PC-9 (cell line): ENCODE data around the gene SBF2. TPM values are rescaled to one million over a fixed set of nuclear protein-coding genes. Genes with fewer than 3 reads are reported as not detected.

Experiments used
- BruUV-seq: library from RNA; stranded (reverse); fragments of 400-500 nt; replicated peaks from 2 replicates; lab custom pipeline; 2021; lab: Mats Ljungman, UMichigan
- CTCF ChIA-PET: fragments of 300-600 bp; sonication (Branson Sonifier 250); formaldehyde crosslinking; loops from one replicate; lab custom pipeline; 2022; ENCODE audit warnings: antibody characterized with exemption; lab: Charles Lee
- POLR2A ChIA-PET: fragments of 300-600 bp; sonication (Branson Sonifier 250); formaldehyde crosslinking; loops from one replicate; lab custom pipeline; 2022; ENCODE audit warnings: antibody characterized with exemption; ENCODE audit not compliant: unreplicated experiment; lab: Charles Lee
- DNase-seq, 2 experiments: peaks; one replicate each; pipeline versions ENCODE4 v3.0.0 to v3.0.0-alpha.2; 2015 to 2022; ENCODE audit warnings: mixed read lengths in 1 of 2
- H2AFZ ChIP-seq: fragments of 200-600 bp; sonication (generic); 2 replicates; pipeline ENCODE4 v1.8.1; 2017; ENCODE audit warnings: antibody characterized with exemption
- H3F3A ChIP-seq: fragments of 200-600 bp; sonication (generic); 2 replicates; pipeline ENCODE4 v1.8.1; 2017; ENCODE audit warnings: antibody characterized with exemption, mild to moderate bottlenecking, low read depth; ENCODE audit not compliant: insufficient read depth
- H3K27ac ChIP-seq: fragments of 200-600 bp; sonication (generic); 2 replicates; pipeline ENCODE4 v1.6.1; 2016; ENCODE audit warnings: mixed run types
- H3K27me3 ChIP-seq: fragments of 200-600 bp; sonication (generic); 2 replicates; pipeline ENCODE4 v1.6.1; 2016; ENCODE audit warnings: low read depth, mixed run types; ENCODE audit not compliant: insufficient read depth
- H3K36me3 ChIP-seq: fragments of 200-600 bp; sonication (generic); 2 replicates; pipeline ENCODE4 v1.6.1; 2016; ENCODE audit warnings: low read depth, mixed run types
- H3K4me1 ChIP-seq: fragments of 200-600 bp; sonication (generic); replicated peaks from 2 replicates; pipeline ENCODE4 v1.6.1; 2016; ENCODE audit warnings: mixed run types; ENCODE audit not compliant: insufficient read depth
- H3K4me2 ChIP-seq: fragments of 200-600 bp; sonication (generic); 2 replicates; pipeline ENCODE4 v1.6.1; 2017; ENCODE audit warnings: mixed run types
- H3K4me3 ChIP-seq: fragments of 200-600 bp; sonication (generic); 2 replicates; pipeline ENCODE4 v1.6.1; 2016; ENCODE audit warnings: mixed run types
- H3K79me2 ChIP-seq: fragments of 200-600 bp; sonication (generic); 2 replicates; pipeline ENCODE4 v1.6.1; 2017; ENCODE audit warnings: low read depth, mixed run types
- H3K9me2 ChIP-seq: fragments of 200-600 bp; sonication (generic); 2 replicates; pipeline ENCODE4 v1.8.1; 2017; ENCODE audit warnings: mild to moderate bottlenecking; ENCODE audit not compliant: insufficient read depth
- H3K9me3 ChIP-seq: fragments of 200-600 bp; sonication (generic); 2 replicates; pipeline ENCODE4 v1.8.1; 2016; ENCODE audit warnings: low read depth; ENCODE audit not compliant: insufficient read depth
- H4K20me1 ChIP-seq: fragments of 200-600 bp; sonication (generic); 2 replicates; pipeline ENCODE4 v1.8.1; 2017; ENCODE audit not compliant: insufficient read depth
- EZH2 ChIP-seq: fragments of 200-600 bp; sonication (generic); IDR thresholded peaks from 2 replicates; pipeline ENCODE4 v1.8.0; 2017; ENCODE audit warnings: antibody characterized with exemption, low read depth
- intact Hi-C: fragments of 100-400 bp; cut with micrococcal nuclease; formaldehyde crosslinking; loops from one replicate; pipeline ENCODE4 v1.10.0; 2022; ENCODE audit not compliant: unreplicated experiment
- total RNA-seq: library from RNA; stranded (reverse); gene quantifications from 2 replicates; pipeline ENCODE4 v1.2.3, GENCODE V29; 2021
- TF ChIP-seq, protein P1 (sequence below): fragments of 200-600 bp; sonication (generic); conservative IDR thresholded peaks from 2 replicates; pipeline ENCODE4 v1.6.1; 2017; ENCODE audit warnings: mixed run types, antibody characterized with exemption, mild to moderate bottlenecking, moderate library complexity

The SBF2 gene
- total RNA-seq, 1 experiment from 2014 or later: 18.6 TPM

DNA sequence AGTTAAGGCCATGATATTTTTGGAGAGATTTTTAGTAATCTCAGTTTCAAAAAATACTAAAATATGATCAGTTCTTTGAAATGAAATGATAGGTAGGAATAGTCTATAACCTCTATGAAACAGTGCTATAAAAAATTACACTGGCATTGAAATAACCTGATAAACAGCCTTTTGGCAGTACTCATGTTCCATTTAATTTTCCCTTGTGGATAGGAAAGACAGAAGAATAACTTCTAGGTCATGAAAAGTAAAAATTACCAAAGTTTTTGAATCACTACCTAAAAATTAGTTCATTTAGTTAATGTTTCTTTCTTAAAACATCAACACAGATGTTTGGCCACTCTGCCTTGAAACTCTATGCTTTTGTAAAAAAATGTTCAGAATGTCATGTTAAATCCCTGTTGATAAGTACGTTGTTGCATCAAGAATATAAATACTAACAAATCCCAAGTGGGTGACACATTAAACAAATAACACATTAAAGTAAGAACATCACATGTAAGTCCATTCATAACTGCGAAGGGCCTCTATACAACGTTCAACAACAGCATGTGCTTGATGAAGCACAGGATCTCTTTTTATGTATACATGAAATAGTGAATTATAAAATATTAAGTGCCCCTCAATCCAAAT lies 339.9 kb downstream of the SBF2 start:
- TF ChIP-seq, protein P1, sequence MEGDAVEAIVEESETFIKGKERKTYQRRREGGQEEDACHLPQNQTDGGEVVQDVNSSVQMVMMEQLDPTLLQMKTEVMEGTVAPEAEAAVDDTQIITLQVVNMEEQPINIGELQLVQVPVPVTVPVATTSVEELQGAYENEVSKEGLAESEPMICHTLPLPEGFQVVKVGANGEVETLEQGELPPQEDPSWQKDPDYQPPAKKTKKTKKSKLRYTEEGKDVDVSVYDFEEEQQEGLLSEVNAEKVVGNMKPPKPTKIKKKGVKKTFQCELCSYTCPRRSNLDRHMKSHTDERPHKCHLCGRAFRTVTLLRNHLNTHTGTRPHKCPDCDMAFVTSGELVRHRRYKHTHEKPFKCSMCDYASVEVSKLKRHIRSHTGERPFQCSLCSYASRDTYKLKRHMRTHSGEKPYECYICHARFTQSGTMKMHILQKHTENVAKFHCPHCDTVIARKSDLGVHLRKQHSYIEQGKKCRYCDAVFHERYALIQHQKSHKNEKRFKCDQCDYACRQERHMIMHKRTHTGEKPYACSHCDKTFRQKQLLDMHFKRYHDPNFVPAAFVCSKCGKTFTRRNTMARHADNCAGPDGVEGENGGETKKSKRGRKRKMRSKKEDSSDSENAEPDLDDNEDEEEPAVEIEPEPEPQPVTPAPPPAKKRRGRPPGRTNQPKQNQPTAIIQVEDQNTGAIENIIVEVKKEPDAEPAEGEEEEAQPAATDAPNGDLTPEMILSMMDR: no peak
- TF ChIP-seq EZH2: no peak
- H3K4me2 ChIP-seq: no peak overlapping the region
- H3K4me1 ChIP-seq: no peaks in the 10 kb centered on the region
- H3K27me3 ChIP-seq: no peaks in the 10 kb centered on the region
- H3F3A ChIP-seq: no peaks in the 10 kb centered on the region
- H4K20me1 ChIP-seq: no peaks in the 10 kb centered on the region
- BruUV-seq: no TSS peak
- POLR2A ChIA-PET: no interaction called here
- no peak overlapping the region for H3K4me3 ChIP-seq
- H3K27ac ChIP-seq: no peak overlapping the region
- intact Hi-C loops: no loop called here
- no peaks in the 10 kb centered on the region for H3K9me3 ChIP-seq
- no peak overlapping the region for H2AFZ ChIP-seq
- H3K9me2 ChIP-seq: no peaks in the 10 kb centered on the region
- no peaks in the 10 kb centered on the region for H3K36me3 ChIP-seq
- no peak for DNase-seq
- CTCF ChIA-PET: no interaction called here
- no peaks in the 10 kb centered on the region for H3K79me2 ChIP-seq

DNA sequence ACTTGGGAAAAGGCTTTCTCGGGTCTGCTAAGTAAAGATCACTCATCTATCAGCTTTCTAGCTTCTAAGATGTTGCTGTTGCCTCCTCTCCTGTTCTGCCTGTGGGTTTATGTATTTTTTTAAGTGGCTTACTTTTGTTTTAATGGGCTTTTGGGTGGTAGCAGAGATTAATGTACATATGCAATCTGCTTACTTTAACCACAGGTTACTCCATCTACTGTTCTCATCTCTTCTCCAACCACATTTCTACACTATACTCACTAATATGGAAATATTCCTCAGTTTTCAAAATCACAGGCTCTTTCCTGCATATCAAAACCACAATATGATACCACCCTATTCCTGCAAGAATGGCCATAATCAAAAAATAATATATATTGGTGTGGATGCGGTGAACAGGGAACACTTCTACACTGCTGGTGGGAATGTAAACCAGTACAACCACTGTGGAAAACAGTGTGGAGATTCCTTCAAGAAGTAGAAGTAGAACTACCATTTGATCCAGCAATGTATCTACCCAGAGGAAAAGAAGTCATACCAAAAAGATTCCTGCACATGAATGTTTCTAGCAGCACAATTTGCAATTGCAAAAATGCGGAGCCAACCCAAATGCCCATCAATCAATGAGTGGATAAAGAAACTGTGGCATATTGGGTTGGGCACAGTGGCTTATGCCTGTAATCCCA lies 341.4 kb downstream of the SBF2 start:
- H3K27ac ChIP-seq: no peak overlapping the region
- no peaks in the 10 kb centered on the region for H4K20me1 ChIP-seq
- TF ChIP-seq, protein P1: no peak
- no peak for TF ChIP-seq EZH2
- POLR2A ChIA-PET: no interaction called here
- no peak overlapping the region for H3K4me3 ChIP-seq
- no peak overlapping the region for H2AFZ ChIP-seq
- no peaks in the 10 kb centered on the region for H3K9me3 ChIP-seq
- H3K27me3 ChIP-seq: no peaks in the 10 kb centered on the region
- CTCF ChIA-PET: no interaction called here
- no peak overlapping the region for H3K4me2 ChIP-seq
- no peaks in the 10 kb centered on the region for H3K36me3 ChIP-seq
- no TSS peak for BruUV-seq
- H3K4me1 ChIP-seq: no peaks in the 10 kb centered on the region
- no peaks in the 10 kb centered on the region for H3F3A ChIP-seq
- no peak for DNase-seq
- no peaks in the 10 kb centered on the region for H3K9me2 ChIP-seq
- H3K79me2 ChIP-seq: no peaks in the 10 kb centered on the region
- intact Hi-C loops: no loop called here

DNA sequence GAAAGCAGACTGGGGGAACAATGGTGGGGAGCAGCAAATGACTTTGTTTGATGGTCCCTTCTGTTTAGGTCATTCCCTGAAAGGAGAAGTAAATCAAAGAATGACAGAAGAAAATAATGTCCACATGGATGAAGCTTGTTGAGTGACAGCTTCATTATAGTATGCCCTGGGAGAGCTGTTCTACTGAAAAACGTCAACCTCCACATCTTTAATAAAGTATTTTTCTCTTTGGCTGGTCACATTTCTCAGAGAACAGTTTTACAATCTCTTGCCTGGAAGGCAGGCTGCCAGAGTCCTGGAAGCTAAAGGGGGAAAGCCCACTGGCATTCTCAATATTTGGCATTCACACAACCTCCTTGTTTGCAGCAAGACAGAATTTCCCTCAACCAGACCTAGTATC lies 342.2 kb downstream of the SBF2 start:
- ChIA-PET POLR2A (no interaction called here), CTCF (no interaction called here)
- no peak overlapping the region for H3K4me2 ChIP-seq
- no peak for DNase-seq
- no peak overlapping the region for H3K4me3 ChIP-seq
- H3K9me3 ChIP-seq: no peaks in the 10 kb centered on the region
- no peak overlapping the region for H3K27ac ChIP-seq
- BruUV-seq: no TSS peak
- H3K9me2 ChIP-seq: no peaks in the 10 kb centered on the region
- TF ChIP-seq, protein P1: no peak
- no peak for TF ChIP-seq EZH2
- intact Hi-C loops: no loop called here
- H4K20me1 ChIP-seq: no peaks in the 10 kb centered on the region
- H2AFZ ChIP-seq: no peak overlapping the region
- no peaks in the 10 kb centered on the region for H3K79me2 ChIP-seq
- no peaks in the 10 kb centered on the region for H3K36me3 ChIP-seq
- no peaks in the 10 kb centered on the region for H3K27me3 ChIP-seq
- no peaks in the 10 kb centered on the region for H3K4me1 ChIP-seq
- no peaks in the 10 kb centered on the region for H3F3A ChIP-seq
